Psoas muscle (tissue), 8 donors: Measurements from ENCODE around the gene HBS1L. TPM values are rescaled to one million over a fixed set of nuclear protein-coding genes. Genes with fewer than 3 reads are reported as not detected.

ENCODE experiments used
- ATAC-seq, 4 donors: fragments of 200-7000 bp; cut with Tn5 transposase; one replicate each; pipeline ENCODE4 v1.9.1; 2020; ENCODE audit warnings: moderate library complexity in 3 of 4, mild to moderate bottlenecking in 2 of 4
- DNase-seq, 2 donors: peaks; one replicate each; pipeline ENCODE4 v3.0.0-alpha.2; 2020
- H3K27ac ChIP-seq: fragments of 200-600 bp; one replicate; pipeline ENCODE4 v1.8.0; 2022
- H3K27me3 ChIP-seq, 3 donors: fragments of 200-600 bp in 1 of 3; one replicate each; pipeline versions ENCODE4 v1.6.1 to v1.8.0; 2013 to 2022; ENCODE audit warnings: low read length in 2 of 3, mild to moderate bottlenecking in 2 of 3, moderate library complexity in 1 of 3; ENCODE audit not compliant: insufficient read depth in 3 of 3
- H3K36me3 ChIP-seq, 2 donors: fragments of 200-600 bp in 1 of 2; one replicate each; pipeline versions ENCODE4 v1.6.1 to v1.8.0; 2013 to 2022; ENCODE audit warnings: low read depth in 1 of 2, mild to moderate bottlenecking in 1 of 2, moderate library complexity in 1 of 2; ENCODE audit not compliant: insufficient read depth in 1 of 2
- H3K4me1 ChIP-seq: fragments of 200-600 bp; one replicate; pipeline ENCODE4 v1.8.0; 2022
- H3K4me3 ChIP-seq: fragments of 200-600 bp; one replicate; pipeline ENCODE4 v1.8.0; 2022; ENCODE audit warnings: mild to moderate bottlenecking
- H3K9me3 ChIP-seq: fragments of 200-600 bp; one replicate; pipeline ENCODE4 v1.8.0; 2022
- CTCF ChIP-seq: fragments of 200-600 bp; IDR thresholded peaks from one replicate; pipeline ENCODE4 v1.8.0; 2022; ENCODE audit warnings: antibody characterized with exemption
- WGBS, 3 donors: extraction: QIAGEN DNeasy Blood & Tissue Kit; methylation state at CpG; one replicate each; pipeline versions ENCODE4 v1.1.6 to v1.1.7; 2013; 5-methylcytosine and 5-hydroxymethylcytosine counted together
- intact Hi-C, 2 donors: fragments of 100-400 bp; cut with DNase I; formaldehyde crosslinking; loops; one replicate each; pipeline versions ENCODE4 v1.11.0 to v1.14.2; 2022
- polyA plus RNA-seq, 3 donors: library from polyadenylated mRNA; stranded (reverse); fragments of 200-250 nt; gene quantifications; one replicate each; pipeline ENCODE4 v1.2.3, GENCODE V29; 2013
- total RNA-seq, 4 donors: library from RNA; stranded (reverse); fragmentation: NEBNext Ultra II Directional in 2 of 4; extraction: Animal tissue kit (Norgen Biotek cat#: 25700) in 2 of 4; gene quantifications; one replicate each; pipeline versions ENCODE4 v1.2.1 to v1.2.4, GENCODE V29; 2021 to 2023
- donor health status: healthy with polysubstance abuse.
- donor health status: DM: no; HTN: no; CAD: no; lungs with moderate emphysema.
- donor health status: Bipolar disorder and iron deficiency.
- donor health status: healthy.
- donor health status: DM: yes; HTN: yes; CAD: no.
- donor health status: DM: no; HTN: no; CAD: no.
- donor health status: DM: no; HTN: no; CAD: no.
- donor health status: DM: yes; HTN: yes; CAD: no.

The HBS1L gene
- total and polyA plus RNA-seq, 7 donors, result 55.1 to 143 (median 99.5) TPM

- Histone ChIP-seq H3K27me3 (no peaks in the 10 kb centered on the region), H3K4me3 (no peak overlapping the region), H3K4me1 (peaks cover 25% of the 10 kb centered on the region), H3K27ac (no peak overlapping the region), H3K36me3 (no peaks in the 10 kb centered on the region), H3K9me3 (no peaks in the 10 kb centered on the region)
- TF ChIP-seq CTCF, result no peak
- DNase-seq (no peak), ATAC-seq (no peak)
- 93 to 96% (median 95%) methylated on average over 5 of the region's 5 CpGs for WGBS, 3 donors
- intact Hi-C loops, result loop anchor here in 1 of 2 donors (2.0 kb wide), 1 partner anchor 126 kb away; no protein-coding TSS in a partner anchor
These were observed 2.0 kb upstream of the HBS1L start for GRCh38 chr6:135056632-135057031.

DNA sequence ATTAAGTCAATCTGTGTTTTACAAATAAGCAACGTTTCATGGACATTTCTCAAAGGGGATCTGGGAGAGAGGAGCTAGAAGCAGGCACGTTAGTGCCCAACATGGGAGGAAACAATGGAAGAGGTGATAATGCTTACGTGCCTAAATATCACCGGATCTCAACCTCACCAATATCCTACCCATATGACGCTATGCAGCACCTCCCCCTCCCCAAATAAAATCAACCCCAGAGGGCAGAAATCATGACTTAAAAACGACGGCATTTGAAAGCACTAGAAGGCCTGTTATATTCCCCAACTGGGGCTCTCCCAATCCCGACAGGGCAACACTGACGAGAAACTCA is 425 bp downstream of the HBS1L start:
- no peak for DNase-seq

DNA sequence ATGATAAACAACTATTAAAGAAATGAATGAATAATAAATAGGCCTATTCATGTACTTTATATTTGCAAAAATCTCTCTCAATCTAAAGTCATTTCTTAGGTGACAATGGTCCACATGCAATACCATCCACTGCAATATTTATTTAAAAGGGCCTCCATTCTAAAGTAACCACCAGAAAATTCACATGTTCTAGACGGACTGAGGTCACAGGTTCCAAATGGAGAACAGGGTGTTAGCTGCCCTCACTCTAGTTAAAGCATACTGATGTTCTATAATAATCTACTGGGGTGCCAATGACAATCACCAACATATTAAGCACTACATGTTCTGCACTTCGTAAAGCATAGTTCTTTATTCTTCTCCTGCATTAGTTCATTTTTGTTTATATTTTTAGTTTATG is 1.2 kb downstream of the HBS1L start:
- no peak for TF ChIP-seq CTCF
- Histone ChIP-seq H3K27me3 (no peaks in the 10 kb centered on the region), H3K4me3 (peak overlapping the region; percentile 78), H3K9me3 (no peaks in the 10 kb centered on the region), H3K36me3 (peaks cover 0 to 18% of the 10 kb centered on the region in 2 donors), H3K4me1 (peaks cover 28% of the 10 kb centered on the region), H3K27ac (no peak overlapping the region)
- intact Hi-C loops, result no loop called here
- DNase-seq, result no peak
- ATAC-seq, result no peak
- WGBS, 3 donors, result 21 to 30% (median 24%) methylated on average over 2 of the region's 2 CpGs

More for the DNA sequence above, 425 bp downstream of the HBS1L start:
- H3K27ac ChIP-seq, result peak overlapping the region; percentile 87
- no peaks in the 10 kb centered on the region for H3K9me3 ChIP-seq
- H3K4me3 ChIP-seq, result peak overlapping the region; percentile 78
- WGBS, 3 donors, result 0% methylated on average over 9 of the region's 9 CpGs
- TF ChIP-seq CTCF, result no peak
- peaks cover 0 to 10% of the 10 kb centered on the region in 2 donors for H3K36me3 ChIP-seq
- ATAC-seq, result peak in 3 of 4 donors; percentile 1 to 20 (median 10)
- H3K4me1 ChIP-seq, result peaks cover 28% of the 10 kb centered on the region
- intact Hi-C loops, result no loop called here
- no peaks in the 10 kb centered on the region for H3K27me3 ChIP-seq

DNA sequence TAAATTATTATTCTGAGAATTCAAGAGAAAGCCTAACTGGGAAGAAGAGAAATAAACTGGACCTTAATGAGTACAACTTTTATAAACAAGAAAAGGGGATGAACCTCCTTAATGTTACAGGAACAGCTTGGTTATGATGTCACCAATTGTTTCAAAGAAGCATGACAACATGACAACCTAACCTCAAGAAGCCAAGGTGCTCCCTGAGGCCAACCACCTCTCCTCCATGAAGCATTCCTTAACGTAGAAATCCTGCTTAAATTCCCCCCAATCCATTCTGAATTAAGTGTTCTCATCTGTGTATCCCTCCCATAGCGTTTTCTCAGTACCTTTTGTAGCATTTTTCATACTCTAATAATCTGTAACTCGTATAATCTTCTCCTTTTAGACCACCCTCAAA is 1.7 kb downstream of the HBS1L start:
- no peaks in the 10 kb centered on the region for H3K27me3 ChIP-seq
- ATAC-seq, result no peak
- H3K4me3 ChIP-seq, result peak overlapping the region; percentile 78
- H3K9me3 ChIP-seq, result no peaks in the 10 kb centered on the region
- peaks cover 28% of the 10 kb centered on the region for H3K4me1 ChIP-seq
- peaks cover 0 to 22% of the 10 kb centered on the region in 2 donors for H3K36me3 ChIP-seq
- no peak for DNase-seq
- 46 to 60% (median 51%) methylated on average over 3 of the region's 3 CpGs for WGBS, 3 donors
- intact Hi-C loops, result no loop called here
- H3K27ac ChIP-seq, result no peak overlapping the region
- no peak for TF ChIP-seq CTCF

- TF ChIP-seq CTCF, result no peak
- ATAC-seq, result no peak
- WGBS, 3 donors, result 91 to 99% (median 98%) methylated on average over 2 of the region's 2 CpGs
These were observed 5.7 kb downstream of the HBS1L start for GRCh38 chr6:135048915-135049314.

More at GRCh38 chr6:135048915-135049314, 5.7 kb downstream of the HBS1L start:
- no peak for DNase-seq
- Histone ChIP-seq H3K4me3 (no peak overlapping the region), H3K27me3 (no peaks in the 10 kb centered on the region), H3K36me3 (peaks cover 0 to 29% of the 10 kb centered on the region in 2 donors), H3K27ac (no peak overlapping the region), H3K9me3 (no peaks in the 10 kb centered on the region), H3K4me1 (peaks cover 24% of the 10 kb centered on the region)
- intact Hi-C loops, result no loop called here
